NOMO-1 treated with dmso at 0.1 percent for 144 hours (cell line): Measurements from ENCODE around the gene GIT2.
A peak's percentile ranks its signal among the peaks of the same experiment; 100 is the strongest.
"Not testable (repeated sequence)": the region's sequence is repeated elsewhere in the genome, so short reads cannot be mapped to it uniquely, and the experiment has no call there.

Experiments used
- DNase-seq: peaks from one replicate; lab custom pipeline; 2025; ENCODE audit not compliant: unreplicated experiment; lab: John Stamatoyannopoulos, UW

The GIT2 gene

GRCh38 chr12:109893261-109893995 lies 102.7 kb downstream of the GIT2 start:
- no peak for DNase-seq

GRCh38 chr12:109892748-109893147 lies 103.4 kb downstream of the GIT2 start:
- DNase-seq, result no peak

GRCh38 chr12:109892165-109892715 lies 103.9 kb downstream of the GIT2 start:
- DNase-seq, result no peak

- not testable (repeated sequence) for DNase-seq
These were observed 104.4 kb downstream of the GIT2 start for GRCh38 chr12:109891731-109892130.

GRCh38 chr12:109890620-109891170 lies 105.5 kb downstream of the GIT2 start:
- DNase-seq, result no peak

GRCh38 chr12:109888179-109889020 lies 107.8 kb downstream of the GIT2 start:
- DNase-seq, result peak; percentile 74

- DNase-seq, result no peak
These were observed 110.6 kb downstream of the GIT2 start for GRCh38 chr12:109885616-109886015.

GRCh38 chr12:109883461-109883860 lies 112.7 kb downstream of the GIT2 start:
- DNase-seq, result no peak

- no peak for DNase-seq
These were observed 114.4 kb downstream of the GIT2 start for GRCh38 chr12:109881752-109882151.

- DNase-seq, result no peak
These were observed 115.2 kb downstream of the GIT2 start for GRCh38 chr12:109880938-109881337.

GRCh38 chr12:109880043-109880931 lies 115.9 kb downstream of the GIT2 start, which contains the start of gene GLTP:
GLTP (minus strand) TSS chr12:109880541; CDS start chr12:109880374, 167 bp downstream.
- peak; percentile 74 for DNase-seq
